Measurements from ENCODE around the gene BLID.

Gene BLID

DNA sequence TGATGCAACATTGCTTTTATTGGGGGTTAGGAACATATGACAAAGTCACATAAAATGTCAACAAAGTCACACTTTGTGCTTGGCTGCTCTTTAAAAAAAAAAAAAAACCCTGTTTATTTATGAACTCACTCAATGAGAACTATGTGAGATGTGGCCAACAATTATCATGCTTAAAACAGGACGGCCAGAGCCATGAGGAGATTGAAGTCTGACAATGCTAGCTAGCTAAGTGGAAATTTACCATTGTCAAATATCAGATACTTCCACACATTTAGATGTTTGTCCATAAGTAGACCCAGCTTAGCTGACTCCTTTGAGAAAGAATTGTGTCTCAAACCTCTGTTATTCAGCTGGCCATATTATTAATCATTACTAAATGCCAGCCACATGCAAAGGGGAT, 26.9 kb downstream of the BLID start:
- H3K27me3 Mint-ChIP-seq, result peaks cover 10% of the 10 kb centered on the region
- no peak for ATAC-seq
- no peak overlapping the region for H3K27ac Mint-ChIP-seq
- H3K36me3 Mint-ChIP-seq, result no peaks in the 10 kb centered on the region
- no peak overlapping the region for H3K4me3 Mint-ChIP-seq
- H3K4me1 Mint-ChIP-seq, result no peaks in the 10 kb centered on the region
- peaks cover 5% of the 10 kb centered on the region for H3K9me3 Mint-ChIP-seq

GRCh38 chr11:122085712-122086111, 30.3 kb downstream of the BLID start:
- no peaks in the 10 kb centered on the region for H3K4me1 Mint-ChIP-seq
- no peaks in the 10 kb centered on the region for H3K9me3 Mint-ChIP-seq

GRCh38 chr11:122085264-122085663, 30.8 kb downstream of the BLID start:
- no peaks in the 10 kb centered on the region for H3K4me1 Mint-ChIP-seq
- no peaks in the 10 kb centered on the region for H3K9me3 Mint-ChIP-seq
- no peak for ATAC-seq
- no peaks in the 10 kb centered on the region for H3K27me3 Mint-ChIP-seq
- no peaks in the 10 kb centered on the region for H3K36me3 Mint-ChIP-seq
- no peak overlapping the region for H3K27ac Mint-ChIP-seq
- H3K4me3 Mint-ChIP-seq, result no peak overlapping the region

More at GRCh38 chr11:122085712-122086111, 30.3 kb downstream of the BLID start:
- no peaks in the 10 kb centered on the region for H3K36me3 Mint-ChIP-seq
- no peak overlapping the region for H3K4me3 Mint-ChIP-seq
- no peak for ATAC-seq
- H3K27ac Mint-ChIP-seq, result no peak overlapping the region
- H3K27me3 Mint-ChIP-seq, result no peaks in the 10 kb centered on the region

- Mint-ChIP-seq H3K9me3 (no peaks in the 10 kb centered on the region), H3K27ac (no peak overlapping the region), H3K27me3 (no peaks in the 10 kb centered on the region), H3K4me3 (no peak overlapping the region), H3K4me1 (no peaks in the 10 kb centered on the region), H3K36me3 (no peaks in the 10 kb centered on the region)
- no peak for ATAC-seq
Measured at GRCh38 chr11:122082205-122082604, 33.8 kb downstream of the BLID start.

DNA sequence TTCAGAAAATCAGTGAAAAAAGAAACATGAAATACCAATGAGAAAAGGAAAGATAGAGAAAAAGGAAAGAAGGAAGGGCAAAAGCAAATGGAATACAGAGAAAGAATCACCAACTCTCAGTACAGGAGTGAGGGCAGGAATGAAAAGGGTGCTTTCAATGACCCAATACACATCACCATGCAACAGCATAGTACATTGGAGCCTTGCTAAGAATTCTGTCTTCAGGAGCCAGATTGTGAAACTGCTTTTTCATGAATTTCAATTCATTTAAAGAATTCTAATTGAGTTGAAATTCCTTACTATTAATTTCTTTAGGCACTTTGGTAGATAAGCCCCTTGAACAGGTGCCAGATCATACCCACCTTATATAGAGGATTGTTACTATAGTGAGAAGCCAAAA, 34.9 kb downstream of the BLID start:
- Mint-ChIP-seq H3K4me3 (no peak overlapping the region), H3K4me1 (no peaks in the 10 kb centered on the region), H3K27ac (no peak overlapping the region), H3K36me3 (no peaks in the 10 kb centered on the region), H3K27me3 (no peaks in the 10 kb centered on the region), H3K9me3 (no peaks in the 10 kb centered on the region)
- no peak for ATAC-seq

DNA sequence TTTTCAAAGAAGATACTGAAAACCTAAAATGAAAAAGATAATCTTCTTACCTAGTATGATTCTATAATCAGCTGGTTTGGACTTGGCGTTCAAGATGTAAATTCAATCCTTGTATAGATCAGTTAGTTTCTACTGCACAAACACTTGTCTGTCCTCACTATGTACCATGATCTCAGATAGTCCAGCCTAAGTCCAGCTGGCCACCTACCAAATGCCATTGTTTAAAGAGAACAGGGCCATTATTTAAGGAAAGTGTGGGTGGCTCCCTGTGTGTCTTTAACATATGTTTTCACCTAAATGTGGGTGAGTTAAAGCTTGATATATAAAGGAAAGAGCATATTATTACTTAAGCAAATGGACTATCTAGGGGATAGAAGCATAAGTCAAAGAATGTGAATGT, 38.6 kb downstream of the BLID start:
- Mint-ChIP-seq H3K4me3 (no peak overlapping the region), H3K9me3 (no peaks in the 10 kb centered on the region), H3K36me3 (no peaks in the 10 kb centered on the region), H3K27ac (no peak overlapping the region), H3K4me1 (no peaks in the 10 kb centered on the region), H3K27me3 (no peaks in the 10 kb centered on the region)
- ATAC-seq, result no peak

DNA sequence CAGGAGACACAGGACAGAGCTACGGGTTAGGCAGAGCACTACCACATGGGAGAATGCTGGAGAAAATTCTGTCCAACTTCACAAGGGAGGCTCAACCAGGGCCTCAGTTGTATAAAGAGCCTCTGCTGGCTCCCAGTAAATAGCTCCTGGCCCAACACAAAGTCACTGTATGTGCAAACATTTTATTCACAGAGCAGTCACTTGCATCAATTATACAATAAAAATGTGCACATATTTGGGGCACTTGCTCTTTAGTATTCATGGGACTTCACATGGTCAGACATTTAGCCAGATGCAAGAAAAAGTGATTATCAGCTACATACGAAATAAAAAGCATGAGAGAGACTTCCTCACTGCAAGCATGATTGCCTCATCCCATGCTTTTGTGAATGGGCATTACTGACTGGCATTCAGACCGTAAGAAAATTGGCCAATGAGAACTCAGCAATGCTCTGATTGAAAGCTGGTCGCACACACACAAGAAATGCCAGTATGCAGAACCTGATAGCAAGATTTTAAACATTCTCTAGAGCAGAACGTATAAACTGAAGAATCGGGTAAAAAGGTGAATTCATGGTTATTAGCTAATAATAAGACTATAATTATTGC, 39.4 kb downstream of the BLID start:
- no peak for ATAC-seq
- H3K4me3 Mint-ChIP-seq, result no peak overlapping the region

DNA sequence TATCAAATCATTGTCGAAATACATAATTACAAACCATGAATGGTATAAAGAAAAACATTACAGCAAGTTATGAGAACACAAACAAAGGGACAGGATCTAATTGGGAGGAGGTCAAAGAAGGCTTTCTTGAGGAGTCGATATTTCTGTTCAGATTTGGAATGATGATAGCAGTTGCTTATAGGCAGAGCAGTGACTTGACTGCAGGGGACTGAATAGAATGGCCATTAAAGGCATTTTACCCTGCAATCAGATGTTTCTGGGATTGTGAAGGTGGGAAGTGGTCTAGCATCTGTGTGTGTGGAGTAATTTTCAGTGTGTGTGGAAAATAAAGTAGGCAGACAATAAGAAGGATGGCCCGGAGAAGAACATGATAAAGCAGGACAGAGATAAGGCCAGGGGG, 41.0 kb downstream of the BLID start:
- ATAC-seq, result no peak
- no peak overlapping the region for H3K4me3 Mint-ChIP-seq
- no peaks in the 10 kb centered on the region for H3K9me3 Mint-ChIP-seq
- H3K36me3 Mint-ChIP-seq, result no peaks in the 10 kb centered on the region
- H3K27ac Mint-ChIP-seq, result no peak overlapping the region
- no peaks in the 10 kb centered on the region for H3K27me3 Mint-ChIP-seq
- no peaks in the 10 kb centered on the region for H3K4me1 Mint-ChIP-seq

More for the DNA sequence above, 39.4 kb downstream of the BLID start:
- H3K9me3 Mint-ChIP-seq, result no peaks in the 10 kb centered on the region
- no peak overlapping the region for H3K27ac Mint-ChIP-seq
- no peaks in the 10 kb centered on the region for H3K36me3 Mint-ChIP-seq
- H3K4me1 Mint-ChIP-seq, result no peaks in the 10 kb centered on the region
- H3K27me3 Mint-ChIP-seq, result no peaks in the 10 kb centered on the region

DNA sequence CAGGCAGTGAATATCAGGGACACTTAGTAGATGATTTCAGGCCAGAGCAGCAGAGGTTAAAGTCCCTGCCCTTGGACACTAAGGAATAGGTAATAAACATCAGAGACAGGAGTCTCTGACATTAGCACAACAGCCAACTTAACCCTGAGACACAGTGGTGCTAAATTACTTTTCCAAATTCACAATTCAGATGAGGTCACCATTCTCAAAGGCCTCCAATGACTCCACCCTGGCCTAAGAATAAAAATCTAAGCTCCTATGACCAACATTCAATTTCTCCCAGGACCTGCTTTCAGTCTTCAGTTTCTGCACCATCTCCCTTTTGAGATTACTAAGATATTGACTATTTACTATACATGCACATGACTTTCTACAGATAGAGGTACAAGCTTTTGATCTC, 42.0 kb downstream of the BLID start:
- H3K4me1 Mint-ChIP-seq, result no peaks in the 10 kb centered on the region
- ATAC-seq, result no peak
- H3K9me3 Mint-ChIP-seq, result no peaks in the 10 kb centered on the region
- H3K27ac Mint-ChIP-seq, result no peak overlapping the region
- H3K36me3 Mint-ChIP-seq, result no peaks in the 10 kb centered on the region
- H3K27me3 Mint-ChIP-seq, result no peaks in the 10 kb centered on the region
- no peak overlapping the region for H3K4me3 Mint-ChIP-seq

DNA sequence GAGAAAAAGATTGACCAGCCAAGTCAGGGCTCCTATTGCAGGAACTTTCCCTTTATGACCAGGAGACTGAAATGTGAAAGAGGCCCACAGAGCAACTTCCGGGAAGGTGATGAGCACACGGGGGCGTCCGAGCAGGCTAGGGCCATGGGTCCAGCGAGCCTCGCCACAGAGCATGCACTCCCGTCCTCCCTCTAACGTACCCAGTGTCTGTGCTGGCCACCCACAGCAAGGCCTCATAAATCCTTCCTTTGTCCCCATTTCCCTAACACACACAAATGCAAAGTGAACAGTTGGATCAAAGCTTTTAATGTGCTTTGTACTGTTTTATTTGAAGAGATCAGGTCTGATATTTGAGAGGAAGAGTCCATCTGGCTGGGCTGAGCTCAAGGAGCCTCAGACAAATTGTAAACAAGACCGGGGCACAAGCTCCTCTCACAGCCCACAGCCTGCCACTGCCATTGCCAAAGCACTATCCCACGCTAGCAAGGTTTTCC, 44.3 kb downstream of the BLID start:
- ATAC-seq, result no peak
- Mint-ChIP-seq H3K4me1 (no peaks in the 10 kb centered on the region), H3K27me3 (no peaks in the 10 kb centered on the region), H3K36me3 (no peaks in the 10 kb centered on the region), H3K9me3 (no peaks in the 10 kb centered on the region), H3K27ac (no peak overlapping the region), H3K4me3 (no peak overlapping the region)

DNA sequence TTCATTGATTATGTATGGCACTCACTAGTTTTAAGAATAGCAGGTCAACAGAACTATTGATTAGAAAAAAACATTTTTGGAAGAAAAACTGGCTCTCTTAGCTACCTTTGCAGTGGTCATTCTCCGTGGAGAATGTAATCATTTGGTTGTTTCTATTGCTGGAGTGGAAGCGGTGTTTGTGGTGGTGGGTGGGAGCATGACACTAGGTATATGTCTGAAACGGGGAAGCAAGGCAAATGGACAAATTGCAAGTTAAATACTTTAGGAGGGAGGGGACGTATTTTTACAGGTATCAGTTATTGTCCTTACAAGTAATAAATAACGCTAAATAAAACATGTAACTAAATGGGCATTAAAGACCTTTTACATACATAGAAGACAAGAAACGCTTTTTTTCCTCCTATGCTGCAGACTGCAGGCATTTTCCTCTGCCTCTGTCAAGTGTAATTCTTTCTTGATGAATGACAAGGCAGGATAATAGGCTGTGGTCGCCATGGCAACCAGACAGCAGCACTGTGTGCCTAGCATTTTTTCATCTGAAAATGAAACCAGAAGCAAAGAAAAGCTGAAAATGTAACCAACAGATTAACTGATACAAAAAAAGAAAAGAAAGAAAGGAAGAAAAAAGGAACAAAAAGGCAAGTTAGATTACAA, 46.2 kb downstream of the BLID start:
- no peaks in the 10 kb centered on the region for H3K36me3 Mint-ChIP-seq
- ATAC-seq, result no peak
- no peak overlapping the region for H3K4me3 Mint-ChIP-seq
- H3K9me3 Mint-ChIP-seq, result no peaks in the 10 kb centered on the region
- H3K4me1 Mint-ChIP-seq, result no peaks in the 10 kb centered on the region
- no peak overlapping the region for H3K27ac Mint-ChIP-seq
- H3K27me3 Mint-ChIP-seq, result no peaks in the 10 kb centered on the region

- no peak overlapping the region for H3K27ac Mint-ChIP-seq
- H3K36me3 Mint-ChIP-seq, result no peaks in the 10 kb centered on the region
- no peaks in the 10 kb centered on the region for H3K9me3 Mint-ChIP-seq
- H3K4me3 Mint-ChIP-seq, result no peak overlapping the region
- H3K4me1 Mint-ChIP-seq, result no peaks in the 10 kb centered on the region
- H3K27me3 Mint-ChIP-seq, result no peaks in the 10 kb centered on the region
- no peak for ATAC-seq
Measured at GRCh38 chr11:122068837-122069236, 47.2 kb downstream of the BLID start.

DNA sequence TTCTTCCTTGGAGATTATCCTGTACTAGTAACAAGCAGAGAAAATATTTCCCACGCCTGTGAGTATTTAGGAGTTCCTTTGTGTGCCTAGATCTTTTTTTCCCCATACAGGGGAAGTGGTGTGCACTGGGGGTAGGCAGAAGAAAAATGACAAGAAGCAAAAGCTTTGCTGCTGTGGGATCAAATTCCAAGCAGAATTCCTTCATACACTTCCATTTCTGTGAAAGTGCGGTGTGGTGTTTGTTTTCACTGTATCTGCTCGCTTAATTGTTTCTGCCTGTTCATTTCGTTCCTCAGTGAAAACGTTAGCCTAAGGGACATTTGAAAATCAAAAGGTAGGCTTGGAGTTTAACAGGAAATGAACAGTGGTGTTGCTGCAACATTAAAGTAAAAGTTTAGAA, 47.9 kb downstream of the BLID start:
- Mint-ChIP-seq H3K27me3 (no peaks in the 10 kb centered on the region), H3K36me3 (no peaks in the 10 kb centered on the region), H3K4me3 (no peak overlapping the region), H3K27ac (no peak overlapping the region), H3K9me3 (no peaks in the 10 kb centered on the region), H3K4me1 (no peaks in the 10 kb centered on the region)
- no peak for ATAC-seq

Measured in stimulated activated memory B cell treated with anti-CD40 and anti-IgM and Interleukin-4, amounts not matched to agents 10 μg/mL and 1 μg/mL and 100 μg/mL, for 72 hours (primary cell).